MM.1S (cell line): ENCODE measurements around the gene INPP4B.

Source experiments
- CTCF ChIP-seq: fragments of 300-600 bp; sonication (generic); IDR thresholded peaks from 2 replicates; pipeline ENCODE4 v1.5.1; 2016; ENCODE audit warnings: antibody characterized with exemption, low read length, mixed read lengths
- EZH2 ChIP-seq: fragments of 300-600 bp; sonication (generic); optimal IDR thresholded peaks from 2 replicates; pipeline ENCODE3; 2017; ENCODE audit warnings: low read depth, mild to moderate bottlenecking, antibody characterized with exemption, low read length, mixed read lengths

DNA sequence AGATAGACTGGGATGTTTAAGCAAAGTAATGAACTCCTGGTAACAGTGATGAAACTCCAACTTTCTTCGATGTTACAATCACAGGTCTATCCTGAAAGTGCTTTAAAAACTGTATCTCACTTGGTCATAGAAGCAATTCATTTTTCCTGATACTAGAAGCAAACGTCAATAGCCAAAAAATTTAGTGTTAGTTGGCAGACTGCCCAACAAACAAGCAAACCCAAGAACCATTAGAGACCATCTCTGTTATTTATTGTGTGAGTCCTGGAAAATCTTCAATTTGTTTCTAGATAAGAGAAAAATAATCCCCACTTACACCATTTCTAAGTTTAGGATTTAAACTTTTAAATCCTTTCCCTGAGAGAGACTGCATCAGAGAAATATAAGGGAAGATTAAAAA lies 553.9 kb downstream of the INPP4B start:
- no peak for TF ChIP-seq CTCF
- TF ChIP-seq EZH2 = no peak
